KMS-11 (cell line): ENCODE results near the gene SPSB3.

Experiments used
- H2AFZ ChIP-seq: fragments of 200-600 bp; sonication (generic); 2 replicates; pipeline ENCODE4 v1.6.1; 2016; ENCODE audit warnings: antibody characterized with exemption, mixed run types, low read depth
- H3K27ac ChIP-seq: fragments of 200-600 bp; sonication (generic); 2 replicates; pipeline ENCODE4 v1.6.1; 2016; ENCODE audit warnings: mild to moderate bottlenecking, mixed run types
- H3K27me3 ChIP-seq: fragments of 200-600 bp; sonication (generic); 2 replicates; pipeline ENCODE4 v1.6.1; 2017; ENCODE audit warnings: mild to moderate bottlenecking, low read depth, mixed run types, moderate library complexity; ENCODE audit not compliant: insufficient read depth
- H3K36me3 ChIP-seq: fragments of 200-600 bp; sonication (generic); 2 replicates; pipeline ENCODE4 v1.6.1; 2017; ENCODE audit warnings: mild to moderate bottlenecking, mixed run types; ENCODE audit not compliant: insufficient read depth
- H3K4me1 ChIP-seq: fragments of 200-600 bp; sonication (generic); 2 replicates; pipeline ENCODE4 v1.6.1; 2016; ENCODE audit warnings: mild to moderate bottlenecking, low read depth, mixed run types; ENCODE audit not compliant: poor library complexity, severe bottlenecking
- H3K4me2 ChIP-seq: fragments of 200-600 bp; sonication (generic); 2 replicates; pipeline ENCODE4 v1.7.0; 2016; ENCODE audit warnings: mild to moderate bottlenecking, mixed run types
- H3K4me3 ChIP-seq: fragments of 200-600 bp; sonication (generic); IDR thresholded peaks from 2 replicates; pipeline ENCODE4 v1.6.1; 2017; ENCODE audit warnings: low read depth, low read length, mixed read lengths; ENCODE audit not compliant: insufficient read depth
- H3K79me2 ChIP-seq: fragments of 200-600 bp; sonication (generic); 2 replicates; pipeline ENCODE4 v1.6.1; 2016; ENCODE audit warnings: low read depth, mixed run types; ENCODE audit not compliant: insufficient read depth
- H3K9ac ChIP-seq: fragments of 200-600 bp; sonication (generic); 2 replicates; pipeline ENCODE4 v1.6.1; 2016; ENCODE audit warnings: mild to moderate bottlenecking, mixed run types
- H4K20me1 ChIP-seq: fragments of 200-600 bp; sonication (generic); 2 replicates; pipeline ENCODE4 v1.6.1; 2016; ENCODE audit warnings: mild to moderate bottlenecking, mixed run types; ENCODE audit not compliant: insufficient read depth
- TF ChIP-seq, protein P1 (sequence below): fragments of 200-600 bp; sonication (generic); conservative IDR thresholded peaks from 2 replicates; pipeline ENCODE4 v1.6.1; 2017; ENCODE audit warnings: low read depth, mild to moderate bottlenecking, antibody characterized with exemption, low read length, moderate library complexity, mixed read lengths

Gene SPSB3

DNA sequence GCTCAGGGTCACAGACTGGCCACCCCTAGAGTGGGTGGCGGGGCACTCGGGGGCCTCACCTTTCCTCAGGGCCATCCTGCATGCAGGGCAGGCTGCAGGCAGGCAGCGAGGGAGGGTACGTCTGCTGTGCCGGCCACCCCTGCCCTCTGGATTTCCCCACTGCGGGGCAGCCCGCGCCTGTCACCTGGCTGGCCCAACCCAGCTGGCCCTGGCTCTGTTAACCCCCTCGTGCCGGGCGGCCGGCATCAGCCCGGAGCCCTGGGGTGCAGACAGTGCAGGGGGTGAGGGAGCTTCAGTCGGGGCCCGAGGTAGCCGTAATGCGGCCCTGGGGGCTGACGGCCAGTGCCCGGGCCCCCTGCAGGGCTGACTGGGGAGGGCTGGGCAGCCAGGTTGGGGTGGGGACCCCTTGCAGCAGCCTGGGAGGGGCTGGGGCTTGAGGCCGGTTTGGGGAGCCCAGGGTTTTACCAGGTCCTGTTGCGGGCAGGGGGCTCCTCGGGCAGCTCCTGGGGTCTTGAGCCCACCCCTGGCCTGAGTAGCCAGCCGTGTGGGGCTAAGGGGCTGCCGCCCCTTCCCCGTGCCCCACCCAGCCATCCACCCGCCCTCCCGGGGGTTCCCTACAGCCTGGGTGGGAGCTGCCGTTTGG lies 11.3 kb upstream of the SPSB3 start, which contains the start of gene IGFALS:
IGFALS (minus strand) TSS at position 128 of the 643 bp plus-strand sequence; CDS start at position 75, 53 bp downstream.
- H3K9ac ChIP-seq, result no peak within 1 kb of the TSS
- no peaks in the 10 kb centered on the region for H4K20me1 ChIP-seq
- TF ChIP-seq, protein P1, sequence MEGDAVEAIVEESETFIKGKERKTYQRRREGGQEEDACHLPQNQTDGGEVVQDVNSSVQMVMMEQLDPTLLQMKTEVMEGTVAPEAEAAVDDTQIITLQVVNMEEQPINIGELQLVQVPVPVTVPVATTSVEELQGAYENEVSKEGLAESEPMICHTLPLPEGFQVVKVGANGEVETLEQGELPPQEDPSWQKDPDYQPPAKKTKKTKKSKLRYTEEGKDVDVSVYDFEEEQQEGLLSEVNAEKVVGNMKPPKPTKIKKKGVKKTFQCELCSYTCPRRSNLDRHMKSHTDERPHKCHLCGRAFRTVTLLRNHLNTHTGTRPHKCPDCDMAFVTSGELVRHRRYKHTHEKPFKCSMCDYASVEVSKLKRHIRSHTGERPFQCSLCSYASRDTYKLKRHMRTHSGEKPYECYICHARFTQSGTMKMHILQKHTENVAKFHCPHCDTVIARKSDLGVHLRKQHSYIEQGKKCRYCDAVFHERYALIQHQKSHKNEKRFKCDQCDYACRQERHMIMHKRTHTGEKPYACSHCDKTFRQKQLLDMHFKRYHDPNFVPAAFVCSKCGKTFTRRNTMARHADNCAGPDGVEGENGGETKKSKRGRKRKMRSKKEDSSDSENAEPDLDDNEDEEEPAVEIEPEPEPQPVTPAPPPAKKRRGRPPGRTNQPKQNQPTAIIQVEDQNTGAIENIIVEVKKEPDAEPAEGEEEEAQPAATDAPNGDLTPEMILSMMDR, result no peak
- H3K4me2 ChIP-seq, result no peak within 1 kb of the TSS
- H3K27ac ChIP-seq, result no peak within 1 kb of the TSS
- H3K4me3 ChIP-seq, result no peak within 1 kb of the TSS
- no peaks in the 10 kb centered on the region for H3K4me1 ChIP-seq
- H2AFZ ChIP-seq, result no peak within 1 kb of the TSS
- no peaks in the 10 kb centered on the region for H3K79me2 ChIP-seq
- H3K27me3 ChIP-seq, result no peaks in the 10 kb centered on the region
- H3K36me3 ChIP-seq, result no peaks in the 10 kb centered on the region

DNA sequence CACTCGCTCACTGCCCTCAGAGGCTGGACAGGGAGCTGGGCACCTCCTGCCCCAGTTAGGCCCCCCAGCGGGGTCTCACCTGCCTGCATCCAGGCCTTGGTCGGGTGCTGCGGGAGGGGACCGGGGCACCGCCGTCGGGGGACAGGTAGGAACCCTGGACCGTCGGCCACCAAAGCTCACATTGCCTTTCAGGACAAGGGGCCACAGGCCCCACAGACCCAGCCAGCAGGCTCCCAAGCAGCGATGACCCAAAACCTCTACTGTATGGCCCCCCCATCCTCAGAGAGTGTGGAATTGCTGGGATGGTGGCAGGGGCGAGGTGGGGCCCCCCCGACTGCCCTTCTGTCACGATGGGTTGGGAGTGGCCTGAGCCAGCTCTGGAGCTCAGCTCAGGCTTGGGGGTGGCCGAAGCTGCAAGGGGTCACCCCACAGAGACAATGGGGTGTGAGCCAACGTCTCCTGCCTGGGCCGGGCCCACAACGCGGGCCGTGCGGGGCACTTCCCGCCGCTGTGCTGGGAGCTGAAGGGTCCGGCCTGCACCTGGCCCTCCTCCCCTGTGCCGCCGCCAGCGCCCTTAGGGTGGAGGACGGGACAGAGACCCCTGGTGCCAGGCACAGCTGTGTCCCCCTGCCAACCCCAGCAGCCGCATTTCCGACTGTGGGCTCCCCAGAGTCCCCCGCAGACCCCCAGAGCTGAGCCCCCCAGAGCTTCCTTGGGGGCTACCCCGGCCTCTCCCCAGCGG lies 10.6 kb upstream of the SPSB3 start:
- TF ChIP-seq, protein P1, result no peak
- Histone ChIP-seq H3K36me3 (no peaks in the 10 kb centered on the region), H2AFZ (no peak overlapping the region), H3K9ac (no peak overlapping the region), H3K4me2 (no peak overlapping the region), H3K4me3 (no peak overlapping the region), H3K79me2 (no peaks in the 10 kb centered on the region), H3K27ac (no peak overlapping the region), H3K27me3 (no peaks in the 10 kb centered on the region), H3K4me1 (no peaks in the 10 kb centered on the region), H4K20me1 (no peaks in the 10 kb centered on the region)

DNA sequence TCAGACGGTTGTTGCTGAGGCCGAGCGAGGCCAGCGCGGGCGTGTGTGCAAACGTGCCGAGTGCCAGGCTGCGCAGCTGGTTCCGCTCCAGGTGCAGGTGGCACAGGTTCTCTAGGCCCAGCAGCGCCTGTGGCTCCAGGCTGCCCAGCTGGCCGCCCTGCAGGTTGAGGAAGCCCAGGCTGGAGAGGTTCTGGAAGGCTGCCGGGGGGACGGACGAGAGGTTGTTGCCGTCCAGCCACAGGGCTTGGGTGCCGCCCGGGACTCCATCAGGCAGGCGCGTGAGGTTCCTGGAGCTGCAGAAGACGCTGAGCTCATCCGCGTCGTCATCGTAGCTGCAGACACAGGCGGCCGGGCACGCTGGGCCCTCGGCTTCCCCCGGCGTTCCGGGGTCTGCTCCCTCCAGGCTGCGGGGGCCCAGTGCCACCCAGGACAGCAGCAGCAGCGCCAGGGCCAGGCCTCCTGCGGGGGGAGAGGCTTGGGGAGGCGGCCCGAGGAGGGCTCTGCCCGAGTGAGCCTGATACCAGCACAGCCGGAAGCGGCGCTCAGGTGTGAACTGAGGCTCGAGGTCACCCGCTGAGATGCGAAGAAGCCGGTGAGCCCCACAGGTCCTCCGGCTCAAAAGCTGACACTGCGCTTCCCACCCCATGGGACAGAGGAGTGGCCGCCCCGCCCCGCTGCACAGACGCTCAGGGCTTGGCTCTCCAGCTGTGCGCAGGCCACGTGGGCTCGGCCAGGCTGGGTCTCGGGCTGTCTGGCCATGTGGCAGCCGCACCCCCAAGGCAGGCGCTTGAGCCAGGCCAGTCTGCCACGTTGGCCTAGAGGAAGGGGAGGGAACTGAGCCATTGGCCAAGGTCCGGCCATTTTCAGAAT lies 9.8 kb upstream of the SPSB3 start:
- no peak overlapping the region for H3K9ac ChIP-seq
- no peaks in the 10 kb centered on the region for H3K4me1 ChIP-seq
- H3K27me3 ChIP-seq, result no peaks in the 10 kb centered on the region
- no peak overlapping the region for H2AFZ ChIP-seq
- H3K27ac ChIP-seq, result no peak overlapping the region
- H3K4me2 ChIP-seq, result no peak overlapping the region
- H3K79me2 ChIP-seq, result no peaks in the 10 kb centered on the region
- H3K36me3 ChIP-seq, result no peaks in the 10 kb centered on the region
- H4K20me1 ChIP-seq, result no peaks in the 10 kb centered on the region
- TF ChIP-seq, protein P1, result no peak
- no peak overlapping the region for H3K4me3 ChIP-seq

DNA sequence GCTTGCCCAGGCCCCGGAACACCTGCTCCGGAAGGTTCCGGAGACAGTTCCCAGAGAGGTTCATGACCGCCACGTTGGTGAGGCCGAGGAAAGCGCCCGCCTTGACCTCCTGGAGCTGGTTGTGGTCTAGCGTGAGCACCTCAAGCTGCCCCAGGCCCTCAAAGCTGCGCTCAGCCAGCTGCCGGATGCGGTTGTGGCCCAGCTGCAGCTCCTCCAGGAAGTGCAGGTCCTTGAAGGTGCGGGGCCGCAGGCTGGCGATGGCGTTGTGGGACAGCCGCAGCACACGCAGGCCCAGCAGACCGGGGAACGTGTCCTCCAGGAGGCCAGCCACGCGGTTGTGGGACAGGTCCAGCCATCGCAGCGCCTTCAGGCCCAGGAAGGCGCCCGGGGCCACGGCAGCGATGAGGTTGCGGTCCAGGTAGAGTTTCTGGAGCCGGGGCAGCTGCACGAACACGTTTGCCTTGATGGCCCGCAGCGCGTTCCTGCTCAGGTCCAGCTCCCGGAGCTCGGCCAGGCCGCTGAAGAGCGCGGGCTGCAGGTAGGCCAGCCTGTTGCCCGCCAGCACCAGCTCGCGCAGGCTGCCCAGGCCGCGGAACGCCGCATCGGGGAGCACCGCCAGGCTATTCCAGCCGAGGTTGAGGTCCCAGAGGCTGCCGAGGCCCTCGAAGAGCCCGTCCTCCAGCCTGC lies 9.0 kb upstream of the SPSB3 start:
- H4K20me1 ChIP-seq, result no peaks in the 10 kb centered on the region
- H3K36me3 ChIP-seq, result no peaks in the 10 kb centered on the region

More for the DNA sequence above, 9.0 kb upstream of the SPSB3 start:
- no peak overlapping the region for H3K27ac ChIP-seq
- no peaks in the 10 kb centered on the region for H3K4me1 ChIP-seq
- no peak overlapping the region for H3K9ac ChIP-seq
- H2AFZ ChIP-seq, result no peak overlapping the region
- no peaks in the 10 kb centered on the region for H3K27me3 ChIP-seq
- H3K79me2 ChIP-seq, result no peaks in the 10 kb centered on the region
- TF ChIP-seq, protein P1, result no peak
- H3K4me2 ChIP-seq, result no peak overlapping the region
- H3K4me3 ChIP-seq, result no peak overlapping the region
